Chondrocyte (in vitro differentiated cells): ENCODE measurements around the gene RAD51. TPM values are rescaled to one million over a fixed set of nuclear protein-coding genes. Genes with fewer than 3 reads are reported as not detected.

Source experiments
- DNase-seq: peaks from one replicate; pipeline ENCODE4 v3.0.0; 2021; ENCODE audit warnings: mixed read lengths, low spot score
- H3K27ac Mint-ChIP-seq: one replicate; pipeline ENCODE4 v1.8.0; 2021; ENCODE audit warnings: mild to moderate bottlenecking, moderate library complexity, mixed read lengths; ENCODE audit not compliant: unreplicated experiment
- H3K27me3 Mint-ChIP-seq: 2 replicates; pipeline ENCODE4 v1.8.0; 2021; ENCODE audit warnings: low read depth, mixed read lengths
- H3K36me3 Mint-ChIP-seq: 2 replicates; pipeline ENCODE4 v1.8.0; 2021; ENCODE audit warnings: low read depth, mixed read lengths
- H3K4me1 Mint-ChIP-seq: 2 replicates; pipeline ENCODE4 v1.8.0; 2021; ENCODE audit warnings: low read depth, mild to moderate bottlenecking, mixed read lengths
- H3K4me3 Mint-ChIP-seq: one replicate; pipeline ENCODE4 v1.8.0; 2021; ENCODE audit warnings: mild to moderate bottlenecking, moderate library complexity, mixed read lengths; ENCODE audit not compliant: unreplicated experiment
- H3K9me3 Mint-ChIP-seq: 2 replicates; pipeline ENCODE4 v1.8.0; 2021; ENCODE audit warnings: low read depth, mixed read lengths
- CTCF ChIP-seq: fragments of 200-600 bp; sonication (generic); IDR thresholded peaks from 2 replicates; pipeline ENCODE4 v1.5.0; 2021; ENCODE audit warnings: antibody characterized with exemption, mild to moderate bottlenecking, moderate library complexity
- total RNA-seq: library from RNA; stranded (reverse); gene quantifications from 3 replicates; pipeline ENCODE4 v1.2.1, GENCODE V29; 2021

Gene RAD51
- total RNA-seq, 1 donor from 2014 or later = 9.4 TPM

- Mint-ChIP-seq H3K4me3 (no peak overlapping the region), H3K36me3 (peaks cover 2% of the 10 kb centered on the region), H3K27me3 (no peaks in the 10 kb centered on the region), H3K4me1 (peaks cover 49% of the 10 kb centered on the region), H3K9me3 (no peaks in the 10 kb centered on the region), H3K27ac (no peak overlapping the region)
- no peak for TF ChIP-seq CTCF
- DNase-seq = no peak
Measured at GRCh38 chr15:40766906-40767837, 72.2 kb downstream of the RAD51 start.

- Mint-ChIP-seq H3K27me3 (no peaks in the 10 kb centered on the region), H3K4me1 (peaks cover 49% of the 10 kb centered on the region), H3K27ac (no peak overlapping the region), H3K9me3 (no peaks in the 10 kb centered on the region), H3K36me3 (peaks cover 4% of the 10 kb centered on the region), H3K4me3 (no peak overlapping the region)
- DNase-seq = no peak
- TF ChIP-seq CTCF = no peak
Measured at GRCh38 chr15:40767838-40768500, 73.0 kb downstream of the RAD51 start.

- TF ChIP-seq CTCF = no peak
- Mint-ChIP-seq H3K9me3 (no peaks in the 10 kb centered on the region), H3K27me3 (no peaks in the 10 kb centered on the region), H3K4me3 (no peak overlapping the region), H3K27ac (no peak overlapping the region), H3K4me1 (peaks cover 41% of the 10 kb centered on the region), H3K36me3 (peaks cover 4% of the 10 kb centered on the region)
- no peak for DNase-seq
Measured at GRCh38 chr15:40768521-40769273, 73.7 kb downstream of the RAD51 start.

- Mint-ChIP-seq H3K27me3 (no peaks in the 10 kb centered on the region), H3K27ac (peak within 1 kb of the TSS; percentile 57), H3K36me3 (peaks cover 6% of the 10 kb centered on the region), H3K4me3 (no peak within 1 kb of the TSS), H3K9me3 (no peaks in the 10 kb centered on the region), H3K4me1 (peaks cover 38% of the 10 kb centered on the region)
- no peak for DNase-seq
- no peak for TF ChIP-seq CTCF
Measured at GRCh38 chr15:40769274-40770146, 74.5 kb downstream of the RAD51 start, which contains the start of gene C15orf62. TSS of gene C15orf62 (plus strand) at chr15:40769980. CDS start at chr15:40770496, 516 bp downstream.
